ENCODE measurements around the gene ZDHHC8. TPM values are rescaled to one million over a fixed set of nuclear protein-coding genes. Genes with fewer than 3 reads are reported as not detected.

ZDHHC8 gene
- total RNA-seq, 2 donors from 2014 or later: 82.2 to 82.3 TPM

GRCh38 chr22:20091690-20092476 is 39.7 kb upstream of the ZDHHC8 start:
- Histone ChIP-seq H3K36me3 (ENCODE audit: control insufficient read depth, insufficient read depth, low read length) (peaks cover 100% of the 10 kb centered on the region), H3K27me3 (ENCODE audit: control insufficient read depth, insufficient read depth, low read length, poor library complexity, severe bottlenecking) (no peaks in the 10 kb centered on the region), H3K27ac (ENCODE audit: low read depth, low read length) (no peak overlapping the region), H3K4me1 (ENCODE audit: control insufficient read depth, insufficient read depth, low read length) (no peaks in the 10 kb centered on the region), H3K9ac (ENCODE audit: extremely low read depth, low read length, poor library complexity, severe bottlenecking) (no peak overlapping the region), H3K4me3 (ENCODE audit: low read length) (no peak overlapping the region), H3K9me3 (ENCODE audit: control insufficient read depth, low read length) (peaks cover 7% of the 10 kb centered on the region)
- H3K27me3 Mint-ChIP-seq (ENCODE audit: insufficient read depth): no peaks in the 10 kb centered on the region
- H3K9me3 Mint-ChIP-seq: no peaks in the 10 kb centered on the region
- DNase-seq: no peak
- no peaks in the 10 kb centered on the region for H3K4me1 Mint-ChIP-seq
- no peak overlapping the region for H3K4me3 Mint-ChIP-seq
- H3K36me3 Mint-ChIP-seq (ENCODE audit: low read depth): peaks cover 98% of the 10 kb centered on the region
- no peak overlapping the region for H3K27ac Mint-ChIP-seq
- WGBS, 2 experiments (ENCODE audit: insufficient coverage in 1 of 2, insufficient read length in 1 of 2): 95 to 98% methylated on average over 10 to 16 of the region's 16 CpGs
- no peak for TF ChIP-seq CTCF (conservative IDR thresholded peaks at IDR 0.05)

- Histone ChIP-seq H3K36me3 (ENCODE audit: control insufficient read depth, insufficient read depth, low read length) (peaks cover 100% of the 10 kb centered on the region), H3K9me3 (ENCODE audit: control insufficient read depth, low read length) (peaks cover 7% of the 10 kb centered on the region), H3K27ac (ENCODE audit: low read depth, low read length) (no peak overlapping the region), H3K4me1 (ENCODE audit: control insufficient read depth, insufficient read depth, low read length) (no peaks in the 10 kb centered on the region), H3K27me3 (ENCODE audit: control insufficient read depth, insufficient read depth, low read length, poor library complexity, severe bottlenecking) (no peaks in the 10 kb centered on the region), H3K4me3 (ENCODE audit: low read length) (no peak overlapping the region), H3K9ac (ENCODE audit: extremely low read depth, low read length, poor library complexity, severe bottlenecking) (no peak overlapping the region)
- H3K27ac Mint-ChIP-seq: no peak overlapping the region
- no peaks in the 10 kb centered on the region for H3K4me1 Mint-ChIP-seq
- no peak overlapping the region for H3K4me3 Mint-ChIP-seq
- H3K27me3 Mint-ChIP-seq (ENCODE audit: insufficient read depth): no peaks in the 10 kb centered on the region
- no peak for TF ChIP-seq CTCF (conservative IDR thresholded peaks at IDR 0.05)
- peaks cover 98% of the 10 kb centered on the region for H3K36me3 Mint-ChIP-seq (ENCODE audit: low read depth)
- no peak for DNase-seq
- 98 to 100% methylated on average over 6 to 11 of the region's 11 CpGs for WGBS, 2 experiments (ENCODE audit: insufficient coverage in 1 of 2, insufficient read length in 1 of 2)
- no peaks in the 10 kb centered on the region for H3K9me3 Mint-ChIP-seq
These were observed 39.1 kb upstream of the ZDHHC8 start for GRCh38 chr22:20092477-20092854.

- Mint-ChIP-seq H3K27ac (no peak overlapping the region), H3K9me3 (no peaks in the 10 kb centered on the region), H3K4me1 (no peaks in the 10 kb centered on the region), H3K36me3 (ENCODE audit: low read depth) (peaks cover 98% of the 10 kb centered on the region), H3K4me3 (no peak overlapping the region), H3K27me3 (ENCODE audit: insufficient read depth) (no peaks in the 10 kb centered on the region)
- peaks cover 7% of the 10 kb centered on the region for H3K9me3 ChIP-seq (ENCODE audit: control insufficient read depth, low read length)
- no peak overlapping the region for H3K27ac ChIP-seq (ENCODE audit: low read depth, low read length)
- H3K4me1 ChIP-seq (ENCODE audit: control insufficient read depth, insufficient read depth, low read length): no peaks in the 10 kb centered on the region
- peaks cover 95% of the 10 kb centered on the region for H3K36me3 ChIP-seq (ENCODE audit: control insufficient read depth, insufficient read depth, low read length)
- WGBS, 2 experiments (ENCODE audit: insufficient coverage in 1 of 2, insufficient read length in 1 of 2): 94 to 95% methylated on average over 9 to 13 of the region's 13 CpGs
- no peak for TF ChIP-seq CTCF (conservative IDR thresholded peaks at IDR 0.05)
- no peak for DNase-seq
- H3K4me3 ChIP-seq (ENCODE audit: low read length): no peak overlapping the region
- no peak overlapping the region for H3K9ac ChIP-seq (ENCODE audit: extremely low read depth, low read length, poor library complexity, severe bottlenecking)
- H3K27me3 ChIP-seq (ENCODE audit: control insufficient read depth, insufficient read depth, low read length, poor library complexity, severe bottlenecking): no peaks in the 10 kb centered on the region
These were observed 38.0 kb upstream of the ZDHHC8 start for GRCh38 chr22:20093418-20094196.
